ENCODE data around the gene MVK.

MVK gene

GRCh38 chr12:109540526-109541412 is 32.8 kb upstream of the MVK start:
- no peak overlapping the region for H3K4me3 ChIP-seq (ENCODE audit: low read depth, low read length)
- DNase-seq (ENCODE audit: low read depth) = no peak
- no peak for TF ChIP-seq POLR2A (IDR thresholded peaks at IDR 0.05; ENCODE audit: extremely low read depth, insufficient read length)
- TF ChIP-seq MYC (IDR thresholded peaks at IDR 0.05; ENCODE audit: low read depth, low read length) = no peak
- TF ChIP-seq MAX (IDR thresholded peaks at IDR 0.05; ENCODE audit: low read depth, low read length) = no peak
- no peak for TF ChIP-seq CTCF (IDR thresholded peaks at IDR 0.05; ENCODE audit: low read depth, low read length)

GRCh38 chr12:109541413-109541726 is 32.2 kb upstream of the MVK start:
- no peak overlapping the region for H3K4me3 ChIP-seq (ENCODE audit: low read depth, low read length)
- no peak for DNase-seq (ENCODE audit: low read depth)
- TF ChIP-seq MYC (IDR thresholded peaks at IDR 0.05; ENCODE audit: low read depth, low read length) (no peak), MAX (IDR thresholded peaks at IDR 0.05; ENCODE audit: low read depth, low read length) (no peak), CTCF (IDR thresholded peaks at IDR 0.05; ENCODE audit: low read depth, low read length) (no peak), POLR2A (IDR thresholded peaks at IDR 0.05; ENCODE audit: extremely low read depth, insufficient read length) (no peak)

- H3K4me3 ChIP-seq (ENCODE audit: low read depth, low read length) = no peak overlapping the region
- TF ChIP-seq MYC (IDR thresholded peaks at IDR 0.05; ENCODE audit: low read depth, low read length) (no peak), CTCF (IDR thresholded peaks at IDR 0.05; ENCODE audit: low read depth, low read length) (no peak), POLR2A (IDR thresholded peaks at IDR 0.05; ENCODE audit: extremely low read depth, insufficient read length) (no peak), MAX (IDR thresholded peaks at IDR 0.05; ENCODE audit: low read depth, low read length) (no peak)
- DNase-seq (ENCODE audit: low read depth) = no peak
Measured at GRCh38 chr12:109542014-109542413, 31.6 kb upstream of the MVK start.

GRCh38 chr12:109542876-109543275 is 30.7 kb upstream of the MVK start:
- TF ChIP-seq MYC (IDR thresholded peaks at IDR 0.05; ENCODE audit: low read depth, low read length) = no peak
- no peak for TF ChIP-seq POLR2A (IDR thresholded peaks at IDR 0.05; ENCODE audit: extremely low read depth, insufficient read length)
- no peak for TF ChIP-seq MAX (IDR thresholded peaks at IDR 0.05; ENCODE audit: low read depth, low read length)
- TF ChIP-seq CTCF (IDR thresholded peaks at IDR 0.05; ENCODE audit: low read depth, low read length) = no peak
- no peak for DNase-seq (ENCODE audit: low read depth)
- H3K4me3 ChIP-seq (ENCODE audit: low read depth, low read length) = no peak overlapping the region

- DNase-seq (ENCODE audit: low read depth) = no peak
- TF ChIP-seq MYC (IDR thresholded peaks at IDR 0.05; ENCODE audit: low read depth, low read length) (no peak), MAX (IDR thresholded peaks at IDR 0.05; ENCODE audit: low read depth, low read length) (no peak), POLR2A (IDR thresholded peaks at IDR 0.05; ENCODE audit: extremely low read depth, insufficient read length) (no peak), CTCF (IDR thresholded peaks at IDR 0.05; ENCODE audit: low read depth, low read length) (no peak)
- no peak overlapping the region for H3K4me3 ChIP-seq (ENCODE audit: low read depth, low read length)
Measured at GRCh38 chr12:109544955-109545531, 28.6 kb upstream of the MVK start.

All from NB4 (cell line).